ENCODE results near the gene SELP.

- TF ChIP-seq CTCF (IDR thresholded peaks at IDR 0.05; ENCODE audit: low read length) (no peak), EZH2 (optimal IDR thresholded peaks at IDR 0.05; ENCODE audit: low read depth, low read length) (no peak), EZH2phosphoT487 (IDR thresholded peaks at IDR 0.05; ENCODE audit: low read length) (no peak)
Observed at GRCh38 chr1:169572187-169572586, 57.7 kb downstream of the SELP start.
